ENCODE data around the gene DDX31. TPM values are rescaled to one million over a fixed set of nuclear protein-coding genes. Genes with fewer than 3 reads are reported as not detected.

DDX31 gene
- total RNA-seq, 1 experiment from 2014 or later: 21.8 TPM

DNA sequence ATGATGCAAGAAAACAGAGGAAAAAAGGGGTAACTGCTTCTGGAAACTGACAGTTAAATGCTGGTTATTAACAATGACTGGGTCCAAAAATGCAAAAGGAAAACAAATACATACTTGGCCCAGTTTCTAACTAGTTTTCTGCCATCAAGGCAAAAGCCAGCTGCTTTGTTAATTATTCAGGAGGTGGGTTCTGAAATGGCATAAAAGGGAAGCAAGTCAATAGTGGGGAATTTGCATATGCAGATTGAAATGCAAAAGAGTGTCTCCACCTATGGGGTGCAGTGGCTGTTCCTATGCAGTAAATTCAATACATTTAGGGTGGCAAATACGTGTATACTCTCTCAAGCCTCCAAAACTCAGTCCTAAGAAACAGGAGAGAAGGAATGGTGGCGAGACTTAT, 54.0 kb downstream of the DDX31 start:
- H3K4me3 ChIP-seq (ENCODE audit: low read length): no peak overlapping the region
- H4K20me1 ChIP-seq (ENCODE audit: insufficient read depth, low read depth, low read length): no peaks in the 10 kb centered on the region
- no peaks in the 10 kb centered on the region for H3K9me3 ChIP-seq (ENCODE audit: low read length)
- peak; percentile 51 for DNase-seq
- no peak overlapping the region for H3K4me2 ChIP-seq (ENCODE audit: low read depth, low read length, poor library complexity, severe bottlenecking)
- peaks cover 5% of the 10 kb centered on the region; the same call in 1 of the 2 replicates for H3K4me1 ChIP-seq (ENCODE audit: low read length)
- no peak overlapping the region for H2AFZ ChIP-seq (ENCODE audit: low read length)
- no peaks in the 10 kb centered on the region for H3K27me3 ChIP-seq (ENCODE audit: low read length)
- H3K9ac ChIP-seq (ENCODE audit: low read length): no peak overlapping the region
- H3K27ac ChIP-seq (ENCODE audit: low read length): no peak overlapping the region
- H3K9me2 ChIP-seq (replicated peaks; ENCODE audit: insufficient read depth, low read length): no peaks in the 10 kb centered on the region
- H3K36me3 ChIP-seq (ENCODE audit: insufficient read depth, low read length): peaks cover 49% of the 10 kb centered on the region; the same call in 1 of the 2 replicates
- no peaks in the 10 kb centered on the region for H3K79me2 ChIP-seq (ENCODE audit: low read length)

DNA sequence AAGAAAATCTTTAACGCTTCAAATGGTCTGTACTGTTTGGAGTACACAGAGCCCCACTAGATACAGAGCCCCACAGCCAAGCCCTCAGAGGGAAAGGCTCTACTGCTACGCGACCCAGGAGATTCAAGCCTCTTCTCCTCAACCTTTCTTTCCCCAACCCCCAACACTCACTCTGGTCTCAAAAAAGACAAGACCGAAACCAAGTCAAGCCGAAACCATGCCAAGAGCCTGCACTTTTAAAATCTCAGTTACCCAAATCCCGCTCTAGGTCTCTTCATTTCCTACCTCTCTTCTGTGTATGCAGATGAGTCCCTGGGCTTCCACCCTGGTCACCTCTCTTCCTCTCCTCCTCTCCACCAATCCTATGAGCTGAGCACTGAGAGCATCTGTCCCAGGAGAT, 55.5 kb downstream of the DDX31 start:
- Histone ChIP-seq H2AFZ (ENCODE audit: low read length) (no peak overlapping the region), H3K4me3 (ENCODE audit: low read length) (no peak overlapping the region), H3K27me3 (ENCODE audit: low read length) (no peaks in the 10 kb centered on the region), H3K79me2 (ENCODE audit: low read length) (no peaks in the 10 kb centered on the region), H3K4me1 (ENCODE audit: low read length) (peaks cover 5% of the 10 kb centered on the region; the same call in 1 of the 2 replicates), H3K9me2 (replicated peaks; ENCODE audit: insufficient read depth, low read length) (no peaks in the 10 kb centered on the region), H3K4me2 (ENCODE audit: low read depth, low read length, poor library complexity, severe bottlenecking) (no peak overlapping the region), H3K36me3 (ENCODE audit: insufficient read depth, low read length) (peaks cover 47% of the 10 kb centered on the region; the same call in 1 of the 2 replicates), H3K27ac (ENCODE audit: low read length) (no peak overlapping the region), H3K9ac (ENCODE audit: low read length) (no peak overlapping the region), H3K9me3 (ENCODE audit: low read length) (no peaks in the 10 kb centered on the region), H4K20me1 (ENCODE audit: insufficient read depth, low read depth, low read length) (no peaks in the 10 kb centered on the region)
- DNase-seq: no peak

DNA sequence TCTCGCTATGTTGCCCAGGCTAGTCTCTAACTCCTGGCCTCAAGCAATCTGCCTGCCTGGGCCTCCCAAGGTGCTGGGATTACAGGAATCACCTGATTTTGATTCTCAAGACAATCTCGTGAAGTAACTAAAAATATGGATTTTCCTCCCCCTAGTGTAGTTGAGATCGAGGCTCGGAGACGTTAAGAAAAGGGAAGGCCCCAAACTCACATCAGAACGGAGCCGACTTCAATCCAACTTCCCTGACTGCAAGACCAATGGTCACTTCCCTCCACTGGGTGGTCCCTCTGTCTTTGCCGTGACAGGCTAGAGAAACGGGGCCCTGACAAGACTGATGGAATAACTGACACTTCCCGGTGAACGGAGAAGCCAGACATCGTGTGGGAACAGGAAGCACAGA, 59.1 kb downstream of the DDX31 start:
- peaks cover 36% of the 10 kb centered on the region; the same call in 1 of the 2 replicates for H3K36me3 ChIP-seq (ENCODE audit: insufficient read depth, low read length)
- H3K9ac ChIP-seq (ENCODE audit: low read length): no peak overlapping the region

DNA sequence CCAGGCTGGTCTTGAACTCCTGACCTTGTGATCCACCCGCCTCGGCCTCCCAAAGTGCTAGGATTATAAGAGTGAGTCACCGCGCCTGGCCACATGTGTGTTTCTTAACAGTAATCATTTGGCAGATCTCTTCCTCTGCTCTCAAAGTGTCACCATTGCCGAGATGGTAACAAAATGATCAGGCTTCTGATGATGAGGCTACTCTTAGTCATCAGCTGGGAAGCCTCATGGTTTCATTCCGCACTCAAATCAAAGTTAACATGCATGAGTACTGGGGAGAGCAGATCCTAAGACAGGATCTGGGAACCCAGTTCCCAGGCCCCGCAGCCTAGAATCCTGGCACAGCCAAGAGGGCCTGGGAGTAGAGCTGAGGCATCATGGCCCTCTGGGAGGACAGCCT, 60.0 kb downstream of the DDX31 start:
- peaks cover 28% of the 10 kb centered on the region; the same call in 1 of the 2 replicates for H3K36me3 ChIP-seq (ENCODE audit: insufficient read depth, low read length)
- no peaks in the 10 kb centered on the region for H3K9me3 ChIP-seq (ENCODE audit: low read length)
- no peaks in the 10 kb centered on the region for H3K9me2 ChIP-seq (replicated peaks; ENCODE audit: insufficient read depth, low read length)
- no peak overlapping the region for H3K27ac ChIP-seq (ENCODE audit: low read length)
- no peak overlapping the region for H2AFZ ChIP-seq (ENCODE audit: low read length)
- H3K79me2 ChIP-seq (ENCODE audit: low read length): no peaks in the 10 kb centered on the region
- H3K4me3 ChIP-seq (ENCODE audit: low read length): no peak overlapping the region
- no peaks in the 10 kb centered on the region for H4K20me1 ChIP-seq (ENCODE audit: insufficient read depth, low read depth, low read length)
- H3K4me1 ChIP-seq (ENCODE audit: low read length): no peaks in the 10 kb centered on the region
- H3K4me2 ChIP-seq (ENCODE audit: low read depth, low read length, poor library complexity, severe bottlenecking): no peak overlapping the region
- DNase-seq: no peak
- no peak overlapping the region for H3K9ac ChIP-seq (ENCODE audit: low read length)
- no peaks in the 10 kb centered on the region for H3K27me3 ChIP-seq (ENCODE audit: low read length)

More for the DNA sequence above, 59.1 kb downstream of the DDX31 start:
- H3K4me3 ChIP-seq (ENCODE audit: low read length): no peak overlapping the region
- H2AFZ ChIP-seq (ENCODE audit: low read length): no peak overlapping the region
- no peak overlapping the region for H3K27ac ChIP-seq (ENCODE audit: low read length)
- H4K20me1 ChIP-seq (ENCODE audit: insufficient read depth, low read depth, low read length): no peaks in the 10 kb centered on the region
- no peaks in the 10 kb centered on the region for H3K79me2 ChIP-seq (ENCODE audit: low read length)
- H3K9me3 ChIP-seq (ENCODE audit: low read length): no peaks in the 10 kb centered on the region
- no peak for DNase-seq
- no peaks in the 10 kb centered on the region for H3K27me3 ChIP-seq (ENCODE audit: low read length)
- H3K4me2 ChIP-seq (ENCODE audit: low read depth, low read length, poor library complexity, severe bottlenecking): no peak overlapping the region
- no peaks in the 10 kb centered on the region for H3K4me1 ChIP-seq (ENCODE audit: low read length)
- no peaks in the 10 kb centered on the region for H3K9me2 ChIP-seq (replicated peaks; ENCODE audit: insufficient read depth, low read length)

DNA sequence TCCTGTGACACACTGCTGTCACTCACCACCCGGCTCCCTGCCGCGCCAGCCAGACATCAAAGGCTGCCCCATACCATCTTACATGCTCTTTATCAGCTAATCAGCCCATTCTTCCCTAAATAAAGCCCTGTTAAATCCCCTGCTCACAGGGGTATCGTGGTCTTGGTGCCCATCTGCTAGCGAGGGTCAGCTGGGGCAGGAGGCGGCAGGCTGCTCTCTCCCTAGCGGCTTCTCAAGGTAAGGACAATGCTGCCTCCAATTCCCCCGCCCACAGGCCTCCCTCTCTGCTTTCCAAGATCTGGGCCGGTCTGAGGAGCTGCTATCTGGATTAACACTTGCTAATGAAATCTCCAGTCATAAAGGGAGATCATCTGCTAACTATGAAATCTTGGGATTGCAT, 60.6 kb downstream of the DDX31 start:
- no peak for DNase-seq
- Histone ChIP-seq H3K36me3 (ENCODE audit: insufficient read depth, low read length) (peaks cover 26% of the 10 kb centered on the region; the same call in 1 of the 2 replicates), H2AFZ (ENCODE audit: low read length) (no peak overlapping the region)

DNA sequence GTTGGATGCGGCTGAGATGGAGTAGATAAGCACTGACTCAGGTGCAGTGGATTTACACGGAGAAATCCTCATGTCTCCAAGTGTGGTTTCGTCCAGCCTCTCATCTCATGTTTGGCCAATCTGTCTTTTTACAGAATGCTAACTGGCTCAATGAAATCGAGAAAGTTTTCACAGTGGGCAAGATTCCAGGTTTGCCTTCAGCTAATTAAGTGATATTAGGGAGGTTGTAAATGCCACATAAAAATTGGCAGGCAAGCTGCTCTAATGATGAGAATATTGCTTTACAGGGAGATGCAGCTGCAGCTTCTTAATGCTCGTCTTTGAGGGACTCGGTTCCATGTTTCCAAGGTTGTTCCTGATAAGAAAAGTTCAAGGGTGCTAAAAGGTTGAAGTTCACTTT, 63.7 kb downstream of the DDX31 start:
- H3K36me3 ChIP-seq (ENCODE audit: insufficient read depth, low read length): peaks cover 17% of the 10 kb centered on the region; the same call in 1 of the 2 replicates
- H3K9me3 ChIP-seq (ENCODE audit: low read length): no peaks in the 10 kb centered on the region
- H3K9ac ChIP-seq (ENCODE audit: low read length): no peak overlapping the region
- no peaks in the 10 kb centered on the region for H3K79me2 ChIP-seq (ENCODE audit: low read length)
- no peaks in the 10 kb centered on the region for H4K20me1 ChIP-seq (ENCODE audit: insufficient read depth, low read depth, low read length)
- no peak overlapping the region for H2AFZ ChIP-seq (ENCODE audit: low read length)
- no peaks in the 10 kb centered on the region for H3K27me3 ChIP-seq (ENCODE audit: low read length)
- H3K4me1 ChIP-seq (ENCODE audit: low read length): no peaks in the 10 kb centered on the region
- H3K27ac ChIP-seq (ENCODE audit: low read length): no peak overlapping the region
- DNase-seq: no peak
- H3K4me3 ChIP-seq (ENCODE audit: low read length): no peak overlapping the region
- H3K9me2 ChIP-seq (replicated peaks; ENCODE audit: insufficient read depth, low read length): no peaks in the 10 kb centered on the region
- no peak overlapping the region for H3K4me2 ChIP-seq (ENCODE audit: low read depth, low read length, poor library complexity, severe bottlenecking)

More for the DNA sequence above, 60.6 kb downstream of the DDX31 start:
- Histone ChIP-seq H3K4me3 (ENCODE audit: low read length) (no peak overlapping the region), H3K27ac (ENCODE audit: low read length) (no peak overlapping the region), H3K9me2 (replicated peaks; ENCODE audit: insufficient read depth, low read length) (no peaks in the 10 kb centered on the region), H4K20me1 (ENCODE audit: insufficient read depth, low read depth, low read length) (no peaks in the 10 kb centered on the region), H3K79me2 (ENCODE audit: low read length) (no peaks in the 10 kb centered on the region), H3K9ac (ENCODE audit: low read length) (no peak overlapping the region), H3K9me3 (ENCODE audit: low read length) (no peaks in the 10 kb centered on the region), H3K4me1 (ENCODE audit: low read length) (no peaks in the 10 kb centered on the region), H3K27me3 (ENCODE audit: low read length) (no peaks in the 10 kb centered on the region), H3K4me2 (ENCODE audit: low read depth, low read length, poor library complexity, severe bottlenecking) (no peak overlapping the region)

DNA sequence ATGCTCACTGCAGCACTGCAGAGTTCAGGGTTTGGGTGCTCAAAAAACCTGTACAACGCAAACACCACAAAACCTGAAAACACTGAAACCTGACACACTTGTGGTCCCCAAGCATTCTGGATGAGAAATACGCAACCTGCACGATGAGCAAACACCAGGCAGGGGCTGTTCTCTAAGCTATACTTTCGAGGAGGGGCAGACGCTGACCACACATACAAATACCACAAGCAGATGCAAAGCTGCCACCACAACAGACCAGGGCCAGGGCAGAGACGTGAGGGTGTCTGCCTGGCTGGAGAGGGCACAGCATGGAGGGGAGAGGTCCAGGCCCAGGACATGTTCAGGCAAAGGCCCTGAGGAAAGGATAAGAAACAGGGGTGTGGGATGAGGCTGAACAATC, 64.4 kb downstream of the DDX31 start:
- no peaks in the 10 kb centered on the region for H3K9me3 ChIP-seq (ENCODE audit: low read length)
- no peak overlapping the region for H3K9ac ChIP-seq (ENCODE audit: low read length)
- no peaks in the 10 kb centered on the region for H3K79me2 ChIP-seq (ENCODE audit: low read length)
- no peak overlapping the region for H2AFZ ChIP-seq (ENCODE audit: low read length)
- no peaks in the 10 kb centered on the region for H3K4me1 ChIP-seq (ENCODE audit: low read length)
- peaks cover 17% of the 10 kb centered on the region; the same call in 1 of the 2 replicates for H3K36me3 ChIP-seq (ENCODE audit: insufficient read depth, low read length)
- H3K4me2 ChIP-seq (ENCODE audit: low read depth, low read length, poor library complexity, severe bottlenecking): no peak overlapping the region
- H4K20me1 ChIP-seq (ENCODE audit: insufficient read depth, low read depth, low read length): no peaks in the 10 kb centered on the region
- H3K27ac ChIP-seq (ENCODE audit: low read length): no peak overlapping the region
- H3K27me3 ChIP-seq (ENCODE audit: low read length): no peaks in the 10 kb centered on the region
- no peaks in the 10 kb centered on the region for H3K9me2 ChIP-seq (replicated peaks; ENCODE audit: insufficient read depth, low read length)
- H3K4me3 ChIP-seq (ENCODE audit: low read length): no peak overlapping the region
- no peak for DNase-seq

DNA sequence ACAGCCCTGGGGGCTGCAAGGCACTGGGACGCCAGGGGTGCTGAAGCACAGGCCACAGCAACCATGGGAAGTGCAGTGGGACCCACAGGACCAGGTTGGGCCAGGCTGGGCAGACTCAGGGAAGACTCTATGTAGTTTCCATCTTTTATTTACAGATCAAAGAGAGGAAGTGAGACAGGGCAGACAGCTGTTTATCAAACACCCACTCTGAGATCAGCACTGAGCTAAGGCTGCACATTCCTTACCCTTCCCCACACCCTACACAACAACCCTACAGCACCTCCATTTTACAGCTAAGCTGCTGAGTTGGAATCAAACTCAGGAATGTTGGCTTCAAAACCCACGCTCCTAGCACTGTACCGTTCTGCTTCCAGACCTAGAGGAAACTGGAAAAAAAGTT, 67.6 kb downstream of the DDX31 start:
- Histone ChIP-seq H3K9me2 (replicated peaks; ENCODE audit: insufficient read depth, low read length) (no peaks in the 10 kb centered on the region), H2AFZ (ENCODE audit: low read length) (no peak overlapping the region), H3K4me2 (ENCODE audit: low read depth, low read length, poor library complexity, severe bottlenecking) (no peak overlapping the region), H4K20me1 (ENCODE audit: insufficient read depth, low read depth, low read length) (no peaks in the 10 kb centered on the region), H3K27me3 (ENCODE audit: low read length) (no peaks in the 10 kb centered on the region), H3K9ac (ENCODE audit: low read length) (no peak overlapping the region), H3K4me1 (ENCODE audit: low read length) (no peaks in the 10 kb centered on the region), H3K36me3 (ENCODE audit: insufficient read depth, low read length) (peaks cover 8% of the 10 kb centered on the region; the same call in 1 of the 2 replicates), H3K27ac (ENCODE audit: low read length) (no peak overlapping the region), H3K79me2 (ENCODE audit: low read length) (no peaks in the 10 kb centered on the region), H3K4me3 (ENCODE audit: low read length) (no peak overlapping the region), H3K9me3 (ENCODE audit: low read length) (no peaks in the 10 kb centered on the region)
- no peak for DNase-seq

Measured in Karpas-422 (cell line).